Bronchial epithelial cell (primary cell): ENCODE data around the gene TEF. TPM values are rescaled to one million over a fixed set of nuclear protein-coding genes. Genes with fewer than 3 reads are reported as not detected.

Experiments used
- DNase-seq: peaks from one replicate; pipeline ENCODE4 v3.0.0-alpha.2; 2010; ENCODE audit warnings: low read depth
- FAIRE-seq: peaks from 2 replicates; lab custom pipeline; 2011; peaks lifted over from hg19 to GRCh38; lab: Jason Lieb, UNC
- H3K27me3 ChIP-seq: 2 replicates; pipeline ENCODE4 v1.5.1; 2011; ENCODE audit warnings: low read length; ENCODE audit not compliant: control insufficient read depth, insufficient read depth
- H3K36me3 ChIP-seq: 2 replicates; pipeline ENCODE4 v1.5.1; 2011; ENCODE audit warnings: low read length; ENCODE audit not compliant: control insufficient read depth, insufficient read depth
- H3K4me3 ChIP-seq: 2 replicates; pipeline ENCODE4 v1.5.1; 2011; ENCODE audit warnings: mild to moderate bottlenecking, low read depth, low read length, control low read depth
- CTCF ChIP-seq: IDR thresholded peaks from 2 replicates; pipeline ENCODE4 v1.5.1; 2011; ENCODE audit warnings: mild to moderate bottlenecking, moderate library complexity, low read length, control low read depth, inconsistent platforms; ENCODE audit not compliant: insufficient read depth, severe bottlenecking
- total RNA-seq: library from RNA; depleted of rRNA; stranded (reverse); fragments of >200 nt; gene quantifications from 2 replicates; pipeline ENCODE4 v1.2.1, GENCODE V29; 2014

TEF gene
- total RNA-seq, 1 donor from 2014 or later: 7.6 TPM

- FAIRE-seq (no peak), DNase-seq (peak; percentile 27)
- TF ChIP-seq CTCF: no peak
- peaks cover 3% of the 10 kb centered on the region for H3K36me3 ChIP-seq
- peak overlapping the region; percentile 96 for H3K4me3 ChIP-seq
- no peaks in the 10 kb centered on the region for H3K27me3 ChIP-seq
Measured at GRCh38 chr22:41447435-41448188, 65.9 kb downstream of the TEF start.

DNA sequence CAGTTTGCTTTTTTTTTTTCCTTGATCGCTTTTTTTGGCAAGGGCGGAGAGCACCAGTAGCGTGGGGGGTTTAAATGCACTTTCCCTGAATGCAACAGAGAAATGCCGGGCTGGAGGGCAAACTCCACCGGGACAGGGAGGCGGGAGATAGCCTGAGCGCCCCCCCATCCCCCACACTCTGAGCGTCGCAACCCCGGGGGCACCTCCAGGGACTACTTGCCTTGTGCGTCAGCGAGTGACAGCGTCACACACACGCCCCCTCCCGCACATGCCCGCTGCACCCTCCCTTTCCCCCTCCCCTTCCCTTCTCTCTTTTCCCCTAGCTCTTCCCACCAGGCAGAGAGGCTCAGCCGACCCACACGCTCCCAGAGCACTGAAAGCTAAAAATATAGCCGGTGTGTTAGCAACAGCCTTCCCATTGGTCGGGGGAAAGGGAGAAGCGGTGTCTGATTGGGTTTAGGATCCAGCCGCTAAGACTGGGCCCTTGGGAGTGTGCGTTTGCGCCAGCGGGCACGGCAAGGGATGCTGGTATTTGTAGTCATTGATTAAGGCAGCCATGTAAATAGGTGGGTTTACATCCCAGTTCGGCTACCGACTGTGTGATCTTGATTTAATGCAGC is 66.6 kb downstream of the TEF start:
- peak; percentile 99 for DNase-seq
- peak overlapping the region; percentile 96 for H3K4me3 ChIP-seq
- H3K27me3 ChIP-seq: no peaks in the 10 kb centered on the region
- H3K36me3 ChIP-seq: peaks cover 1% of the 10 kb centered on the region
- peak; percentile 73 for FAIRE-seq
- TF ChIP-seq CTCF: no peak

Other genes with a start within 250 kb of the TEF start
- 8.2 and 10.8 TPM in 2 replicates for gene L3MBTL2, start 176.6 kb upstream of the TEF start, total RNA-seq
- gene CHADL, start 141.0 kb upstream of the TEF start, total RNA-seq: 1.6 and 2.4 TPM in 2 replicates
- gene RANGAP1, start 95.8 kb upstream of the TEF start, total RNA-seq: 63.2 and 65.0 TPM in 2 replicates
- 14.5 and 21.9 TPM in 2 replicates for gene ZC3H7B, start 80.4 kb upstream of the TEF start, total RNA-seq
- 6.3 and 11.9 TPM in 2 replicates for gene TOB2, start 64.9 kb downstream of the TEF start, total RNA-seq
- gene PHF5A, start 86.8 kb downstream of the TEF start, total RNA-seq: 106 and 111 TPM in 2 replicates
- gene ACO2, start 87.2 kb downstream of the TEF start, total RNA-seq: 59.8 and 77.6 TPM in 2 replicates
- gene POLR3H, start 162.5 kb downstream of the TEF start, total RNA-seq: 14.3 and 28.2 TPM in 2 replicates
- under 0.01 TPM in 1 of 2 replicates, not detected in the other for gene CSDC2, start 179.1 kb downstream of the TEF start, total RNA-seq
- gene PMM1, start 207.9 kb downstream of the TEF start, total RNA-seq: 17.4 and 23.6 TPM in 2 replicates
- gene DESI1, start 239.1 kb downstream of the TEF start, total RNA-seq: 10.8 and 17.5 TPM in 2 replicates
- gene XRCC6, start 239.4 kb downstream of the TEF start, total RNA-seq: 229 and 266 TPM in 2 replicates